HG03520 (cell line): Measurements from ENCODE around the gene MTERF2.

Experiments used
- ATAC-seq: cut with Tn5 transposase; IDR thresholded peaks from one replicate; pipeline ENCODE4 v1.9.1; 2021; ENCODE audit warnings: mild to moderate bottlenecking, moderate library complexity; ENCODE audit not compliant: unreplicated experiment

The MTERF2 gene

DNA sequence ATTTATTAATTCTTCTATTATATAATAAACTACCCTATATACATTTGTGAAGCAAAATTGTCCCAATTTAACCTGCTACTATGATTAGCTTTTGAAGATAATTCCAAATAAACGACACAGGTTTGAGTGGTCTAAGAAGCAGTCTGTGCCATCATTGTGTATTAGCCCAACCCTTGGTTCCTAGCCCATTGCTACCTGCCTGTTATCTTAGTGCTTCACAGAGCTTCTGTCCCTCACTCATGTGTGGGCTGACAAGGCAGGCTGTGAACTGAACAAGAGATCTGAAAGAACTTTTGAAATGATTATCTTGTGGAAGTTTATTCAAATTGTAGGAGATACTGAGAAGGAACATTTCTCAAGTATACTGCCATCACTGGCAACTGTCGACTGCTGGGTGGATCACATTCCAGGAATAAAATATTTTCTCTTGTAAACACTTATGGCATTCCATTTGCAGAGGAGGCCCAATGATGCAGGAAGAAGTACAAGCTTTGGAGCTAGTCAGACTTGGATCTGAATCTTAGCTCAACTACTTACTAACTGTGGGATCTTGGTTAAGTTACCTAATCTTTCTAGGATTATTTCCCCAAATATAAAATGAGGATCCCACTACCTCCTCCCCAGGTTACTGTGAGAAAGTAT is 7.8 kb upstream of the MTERF2 start:
- ATAC-seq = no peak

DNA sequence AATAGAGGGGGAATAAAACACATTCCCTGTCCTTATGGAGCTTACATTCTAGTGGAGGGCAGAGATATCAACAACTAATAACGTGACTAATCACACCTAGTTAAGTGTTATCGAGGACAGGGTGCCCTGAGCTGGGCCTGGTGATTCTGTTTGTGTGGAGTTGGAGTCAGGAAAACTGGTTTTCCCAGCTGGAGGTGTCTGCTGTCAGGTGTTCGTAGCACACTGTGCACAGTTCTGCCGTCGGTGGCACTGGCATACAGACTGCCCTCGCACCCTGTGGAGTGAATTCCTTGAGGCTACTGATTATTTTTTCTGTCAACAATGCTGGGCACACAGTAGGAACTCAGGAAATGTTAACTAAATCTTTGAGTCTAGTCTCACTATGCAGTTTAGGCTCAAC is 900 bp upstream of the MTERF2 start:
- no peak for ATAC-seq

DNA sequence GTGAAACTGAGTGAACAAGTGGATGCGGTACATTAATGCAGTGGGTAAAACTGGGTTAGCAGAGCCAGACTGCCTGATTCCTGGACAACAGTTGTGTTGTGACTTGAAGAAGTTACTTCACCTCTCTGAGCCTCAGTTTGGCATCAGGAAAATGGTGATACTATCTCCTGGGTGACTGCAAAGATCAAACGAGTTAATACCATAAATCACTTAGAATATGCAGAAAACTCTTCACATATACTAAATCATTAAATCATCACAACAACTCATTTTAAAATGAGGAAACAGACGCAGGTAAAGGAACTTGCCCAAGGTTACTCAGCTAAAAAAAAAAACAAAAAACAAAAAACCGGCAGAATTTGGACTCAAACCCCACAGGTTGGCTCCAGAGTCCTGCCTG is 811 bp downstream of the MTERF2 start:
- ATAC-seq = no peak

DNA sequence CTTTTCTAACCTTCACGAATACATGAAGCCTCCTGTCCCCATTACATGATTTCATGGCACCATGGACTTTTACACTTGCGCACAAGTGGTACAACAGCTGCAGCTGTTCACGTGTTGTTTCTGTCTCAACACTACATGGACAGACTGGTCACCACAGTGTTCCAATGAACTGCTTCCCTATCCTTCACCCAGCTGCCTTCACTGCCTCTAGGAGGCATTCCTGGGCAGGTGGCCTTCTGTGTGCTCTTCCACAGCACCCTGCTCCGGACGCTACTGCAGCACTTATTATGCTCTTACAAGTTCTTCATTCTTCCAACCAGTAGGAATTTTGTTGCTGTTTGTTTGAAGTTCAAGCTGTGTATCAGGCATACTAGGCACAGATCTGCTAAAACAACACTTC is 1.5 kb downstream of the MTERF2 start:
- ATAC-seq = no peak

DNA sequence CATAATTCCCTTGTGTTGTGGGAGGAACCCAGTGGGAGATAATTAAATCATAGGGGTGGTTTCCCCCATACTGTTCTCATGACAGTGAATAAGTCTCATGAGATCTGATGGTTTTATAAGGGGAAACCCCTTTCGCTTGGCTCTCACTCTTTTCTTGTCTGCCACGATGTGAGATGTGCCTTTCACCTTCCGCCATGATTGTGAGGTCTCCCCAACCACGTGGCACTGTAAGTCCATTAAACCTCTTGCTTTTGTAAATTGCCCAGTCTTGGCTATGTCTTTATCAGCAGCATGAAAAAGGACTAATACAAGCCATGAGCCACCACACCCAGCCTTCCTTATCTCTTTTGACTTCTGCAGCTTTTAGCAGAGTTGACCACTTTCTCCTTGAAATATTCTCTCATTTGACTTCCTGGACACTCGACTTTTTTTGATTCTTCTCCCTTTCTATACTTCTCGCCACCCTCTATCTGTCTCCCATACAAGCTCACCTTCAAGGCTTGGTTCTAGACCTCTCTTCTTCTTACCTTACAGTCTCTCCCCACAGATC is 2.3 kb downstream of the MTERF2 start:
- no peak for ATAC-seq

DNA sequence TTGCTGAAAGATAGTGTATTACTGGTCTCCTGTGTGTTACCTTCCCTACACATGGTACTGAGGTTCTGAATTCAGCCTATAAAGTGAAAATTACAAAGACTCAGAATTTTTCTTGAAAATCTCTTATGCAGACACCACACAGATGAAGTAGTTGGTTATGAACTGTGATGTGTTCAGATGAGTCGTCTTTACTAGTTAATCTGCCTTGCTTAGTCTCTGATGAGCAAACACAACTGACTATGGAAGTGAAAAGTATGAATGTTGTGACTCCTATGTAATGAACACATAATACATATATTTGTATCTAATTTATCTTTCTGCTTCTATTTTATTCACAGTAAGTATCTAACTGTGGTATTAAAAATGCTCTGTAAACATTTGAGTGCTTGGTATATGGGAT is 4.7 kb downstream of the MTERF2 start:
- ATAC-seq = no peak

DNA sequence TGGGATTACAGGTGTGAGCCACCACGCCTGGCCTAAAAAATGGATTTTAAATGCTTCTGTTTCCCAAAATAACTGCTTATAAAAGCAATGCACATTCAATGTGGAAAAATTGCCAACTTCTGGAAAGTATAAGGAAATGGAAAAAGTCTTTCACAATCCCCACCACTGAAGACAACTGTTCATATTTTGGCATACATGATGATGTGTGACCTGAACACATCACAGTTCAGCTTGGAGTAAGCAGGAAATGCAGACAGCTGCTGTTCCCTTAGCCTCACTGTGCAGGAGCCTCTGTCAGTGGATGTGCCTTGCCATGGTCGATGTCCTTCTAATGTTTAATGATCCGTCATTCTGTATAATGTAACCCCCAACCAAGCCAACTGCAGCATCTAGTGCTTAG is 5.2 kb downstream of the MTERF2 start:
- no peak for ATAC-seq

DNA sequence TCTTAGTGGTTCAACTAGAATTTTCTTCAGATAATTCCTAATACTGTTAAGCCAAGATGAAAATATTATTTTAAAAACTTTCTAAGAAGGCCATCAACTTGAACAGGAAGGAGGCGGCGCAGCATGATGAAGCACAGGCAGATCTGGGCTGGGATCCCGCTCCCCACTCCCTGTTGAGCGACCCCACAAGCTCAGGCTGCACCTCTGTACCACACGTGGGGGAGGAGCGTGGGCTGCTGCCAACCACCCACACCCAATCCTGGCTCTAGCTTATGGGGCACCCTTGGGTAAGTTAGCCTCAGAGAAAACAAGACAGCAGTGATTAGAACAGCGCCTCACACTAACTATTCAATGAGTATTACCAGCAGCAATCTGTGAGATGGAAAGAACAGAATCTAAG is 6.0 kb downstream of the MTERF2 start:
- no peak for ATAC-seq

DNA sequence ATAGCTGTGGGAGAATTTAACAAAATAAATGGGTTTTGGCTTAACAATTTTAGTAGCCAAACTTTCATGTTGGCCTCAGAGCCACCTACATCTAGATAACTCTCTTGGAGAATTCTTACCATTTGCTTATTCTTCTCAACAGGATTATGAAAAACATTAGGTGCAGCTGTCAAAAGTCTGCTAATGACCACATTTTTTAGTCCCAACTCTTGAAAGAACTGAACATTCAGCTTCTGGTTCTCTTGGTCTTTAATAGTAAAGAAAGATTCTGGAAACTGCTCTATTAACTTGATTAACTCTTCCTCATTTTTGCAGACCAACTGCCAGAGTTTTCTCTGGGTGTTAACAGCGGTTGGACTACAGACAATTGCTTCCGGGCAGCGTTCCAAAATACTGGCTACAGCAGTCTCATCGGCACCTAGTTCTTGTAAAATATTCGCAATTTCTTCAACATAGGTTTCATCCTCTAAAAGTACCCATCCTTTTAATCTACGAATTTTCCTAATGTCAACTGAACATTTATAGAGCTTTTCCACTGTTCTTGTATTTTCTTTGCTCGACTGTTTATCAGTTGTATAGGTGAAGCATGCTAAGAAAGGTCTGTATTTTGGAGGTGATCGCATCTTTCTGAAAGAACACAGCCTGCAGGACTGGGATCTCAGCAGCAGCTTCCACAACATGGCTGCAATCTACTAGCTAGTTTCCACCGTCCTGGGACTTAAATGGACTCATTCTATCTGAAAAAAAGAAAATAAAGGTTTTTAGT is 8.7 kb downstream of the MTERF2 start:
- ATAC-seq = no peak

DNA sequence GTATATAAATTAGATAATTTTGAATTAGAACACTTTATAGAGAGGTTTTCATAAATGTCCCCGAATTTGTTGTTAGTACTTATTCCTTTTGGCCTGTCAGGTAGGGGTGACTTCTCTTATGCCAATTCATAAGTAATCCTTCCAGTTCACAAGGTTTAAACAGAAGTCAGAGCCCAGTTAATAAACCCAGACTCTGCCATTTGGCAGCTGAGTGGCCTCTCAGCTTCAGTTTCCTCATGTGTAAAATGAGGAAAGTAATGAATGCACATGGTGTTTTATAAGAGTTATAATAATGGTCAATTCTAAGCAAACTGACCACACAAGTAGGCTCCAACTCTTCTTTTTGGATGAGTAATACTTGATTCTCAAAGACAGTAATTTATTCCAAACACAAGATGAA is 10.3 kb downstream of the MTERF2 start:
- no peak for ATAC-seq

DNA sequence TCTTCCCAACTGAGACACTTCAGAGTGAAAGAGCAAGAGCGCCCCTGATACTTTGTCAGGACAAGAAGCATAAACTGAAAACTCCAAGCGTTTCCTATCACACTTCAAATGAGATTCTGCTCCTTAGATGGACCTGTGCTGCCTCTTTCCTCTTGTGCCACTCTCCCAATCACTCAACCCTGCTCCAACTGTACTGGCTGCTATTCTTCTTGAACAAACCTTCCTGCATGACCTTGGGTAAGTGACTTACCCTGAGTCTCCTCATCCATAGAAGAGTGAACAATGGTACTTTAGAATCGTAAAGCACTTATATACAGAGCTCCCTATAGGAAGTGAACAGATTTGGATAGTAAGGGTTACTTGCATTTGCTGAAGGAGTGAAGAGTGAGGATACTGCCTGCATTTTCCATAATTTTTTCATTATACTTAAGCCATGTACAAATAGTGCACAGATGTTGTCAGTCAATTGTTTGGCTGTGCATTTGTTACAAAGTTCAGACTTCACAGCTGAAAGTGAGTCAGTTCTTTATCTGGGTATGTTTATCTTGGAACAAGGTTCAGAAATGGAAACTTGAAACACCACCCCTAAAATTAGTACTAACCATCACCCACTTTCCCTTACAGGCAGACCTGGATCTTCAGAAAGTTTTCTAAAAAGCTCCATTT is 10.8 kb downstream of the MTERF2 start:
- ATAC-seq = no peak

DNA sequence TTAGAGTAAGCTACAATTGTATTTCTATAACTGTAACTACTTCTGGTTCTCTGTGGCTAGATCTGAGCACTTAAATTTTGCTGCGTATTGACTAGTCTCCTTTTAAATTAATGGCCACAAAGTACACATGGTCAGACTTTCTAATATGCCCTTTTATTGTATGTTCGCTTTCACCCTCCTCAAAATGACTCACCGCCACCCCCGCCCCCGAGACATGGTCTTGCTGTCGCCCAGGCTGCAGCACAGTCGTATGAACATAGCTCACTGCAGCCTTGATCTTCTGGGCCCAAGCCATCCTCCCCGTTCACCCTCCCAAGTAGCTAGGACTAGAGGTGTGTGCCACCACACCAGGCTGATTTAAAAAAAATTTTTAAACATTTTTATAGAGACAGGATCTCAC is 11.8 kb downstream of the MTERF2 start:
- ATAC-seq = no peak

DNA sequence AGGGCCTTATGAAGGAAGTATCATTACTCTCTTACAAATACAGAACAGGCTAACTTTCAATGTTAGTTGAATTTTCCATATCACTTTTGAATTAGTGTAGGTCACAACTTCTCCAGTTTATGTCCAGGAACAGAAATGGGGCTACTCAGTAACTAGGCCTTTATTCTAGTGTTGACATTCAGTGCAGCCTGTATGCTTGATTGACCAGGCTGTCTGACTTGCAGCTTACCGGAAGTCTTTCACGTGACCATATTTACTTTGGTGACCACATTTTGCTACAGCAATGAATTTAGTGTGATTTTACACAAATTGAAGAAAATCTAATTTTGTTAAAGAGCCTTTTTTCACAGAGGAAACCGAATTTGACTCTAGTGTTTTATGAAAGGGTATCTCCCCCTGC is 12.4 kb downstream of the MTERF2 start:
- no peak for ATAC-seq

DNA sequence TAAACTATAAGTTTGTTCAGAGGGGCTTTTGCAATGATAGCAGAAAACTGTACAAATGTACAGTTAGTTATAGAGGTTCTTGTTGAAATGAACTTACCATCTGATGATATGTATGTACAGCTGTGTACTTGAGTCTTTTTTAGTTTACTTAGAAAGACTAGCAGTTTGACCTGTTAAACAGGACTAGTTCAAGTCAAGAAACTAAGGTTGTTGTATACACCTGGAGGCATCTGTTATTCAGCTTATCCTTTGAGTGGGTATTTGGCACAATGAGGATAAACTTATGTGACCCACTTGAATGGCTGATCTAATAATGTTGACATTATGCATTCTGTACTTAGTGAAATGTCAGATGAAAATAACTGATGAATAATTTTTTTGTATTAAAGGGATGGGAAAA is 13.4 kb downstream of the MTERF2 start:
- no peak for ATAC-seq

DNA sequence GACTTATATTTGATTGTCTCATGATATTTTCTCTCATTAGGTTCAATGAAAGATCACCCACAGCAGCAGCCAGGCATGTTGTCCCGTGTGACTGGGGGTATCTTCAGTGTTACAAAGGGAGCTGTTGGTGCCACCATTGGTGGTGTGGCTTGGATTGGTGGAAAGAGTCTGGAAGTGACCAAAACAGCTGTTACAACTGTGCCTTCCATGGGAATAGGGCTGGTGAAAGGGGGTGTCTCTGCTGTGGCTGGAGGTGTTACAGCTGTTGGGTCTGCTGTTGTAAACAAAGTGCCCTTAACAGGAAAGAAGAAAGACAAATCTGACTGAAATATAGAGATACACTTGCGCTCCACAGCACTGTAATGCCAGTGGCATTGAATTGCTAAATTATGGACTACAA is 15.9 kb downstream of the MTERF2 start:
- ATAC-seq = no peak

DNA sequence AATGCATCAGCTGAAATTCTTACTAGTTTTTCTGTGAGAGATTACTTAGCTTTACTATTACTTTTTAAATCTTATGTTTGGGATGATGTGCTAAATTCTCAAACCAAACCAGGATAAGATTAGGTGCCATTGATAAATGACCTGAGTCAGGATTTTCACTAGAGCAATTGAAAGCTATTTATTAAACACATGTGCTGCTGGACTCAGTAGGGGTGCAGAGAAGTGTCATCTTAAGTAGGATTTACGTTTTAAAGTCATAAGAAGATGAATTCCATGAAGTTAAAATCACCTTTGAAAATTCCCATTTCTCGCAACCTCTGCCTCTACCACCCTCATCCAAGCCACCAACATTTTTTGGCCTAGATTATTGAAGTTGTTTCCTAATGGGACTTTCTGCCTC is 22.4 kb downstream of the MTERF2 start:
- ATAC-seq = no peak

DNA sequence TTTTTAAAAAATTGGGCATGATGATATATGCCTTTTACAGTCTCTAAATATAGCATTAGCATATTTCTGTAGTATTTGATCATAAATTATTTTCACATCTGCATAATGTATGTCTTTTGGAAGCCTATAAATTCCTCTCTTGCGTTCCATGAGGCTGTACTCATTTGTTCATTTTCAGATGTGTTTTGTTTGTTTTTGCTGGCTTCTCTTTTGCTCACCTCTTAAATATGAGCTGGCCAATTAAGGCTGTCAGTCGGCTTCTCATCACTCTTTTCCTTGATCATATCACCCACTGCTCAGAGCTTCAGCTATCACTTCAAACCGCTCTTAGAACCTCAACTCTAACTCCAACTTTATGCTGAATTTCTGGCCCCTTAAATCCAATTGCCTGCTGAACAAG is 24.7 kb downstream of the MTERF2 start:
- ATAC-seq = no peak

DNA sequence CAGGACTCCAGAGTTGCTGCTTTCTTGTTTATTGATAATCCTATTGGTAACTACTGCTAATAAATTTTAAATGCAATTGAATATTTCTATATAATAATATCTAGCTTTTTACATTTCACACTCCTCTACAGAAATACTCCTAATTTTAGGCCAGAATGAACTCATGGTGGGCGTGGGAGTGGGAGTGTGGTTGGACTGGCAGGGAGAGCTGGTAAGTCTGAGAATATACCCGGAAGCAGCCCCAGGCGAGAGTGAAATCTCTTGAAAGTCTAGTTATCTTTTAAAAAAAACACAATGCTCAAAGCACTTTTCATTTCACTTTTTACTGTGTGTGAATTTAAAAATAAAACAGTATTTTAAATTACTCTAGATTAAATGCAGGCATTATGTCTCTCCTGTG is 26.5 kb downstream of the MTERF2 start:
- no peak for ATAC-seq

DNA sequence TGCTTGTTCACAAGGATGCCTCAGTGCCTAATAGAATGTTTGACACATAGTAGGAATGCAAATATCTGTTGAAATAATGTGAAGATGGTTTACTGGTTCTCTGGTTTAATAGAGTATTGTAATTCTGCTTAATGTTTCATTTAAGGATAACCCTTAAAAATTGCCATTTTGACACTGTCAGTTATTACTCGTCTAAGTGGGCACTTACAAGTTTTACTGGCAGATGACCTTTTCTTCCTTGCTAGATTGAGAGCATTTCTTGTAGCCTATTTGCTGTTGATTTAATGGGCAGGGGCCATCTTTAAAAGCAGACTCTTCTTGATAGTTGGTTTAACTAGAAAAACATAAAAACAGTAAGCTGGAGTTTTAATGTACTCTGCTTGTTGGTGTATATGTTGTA is 29.4 kb downstream of the MTERF2 start:
- ATAC-seq = no peak

DNA sequence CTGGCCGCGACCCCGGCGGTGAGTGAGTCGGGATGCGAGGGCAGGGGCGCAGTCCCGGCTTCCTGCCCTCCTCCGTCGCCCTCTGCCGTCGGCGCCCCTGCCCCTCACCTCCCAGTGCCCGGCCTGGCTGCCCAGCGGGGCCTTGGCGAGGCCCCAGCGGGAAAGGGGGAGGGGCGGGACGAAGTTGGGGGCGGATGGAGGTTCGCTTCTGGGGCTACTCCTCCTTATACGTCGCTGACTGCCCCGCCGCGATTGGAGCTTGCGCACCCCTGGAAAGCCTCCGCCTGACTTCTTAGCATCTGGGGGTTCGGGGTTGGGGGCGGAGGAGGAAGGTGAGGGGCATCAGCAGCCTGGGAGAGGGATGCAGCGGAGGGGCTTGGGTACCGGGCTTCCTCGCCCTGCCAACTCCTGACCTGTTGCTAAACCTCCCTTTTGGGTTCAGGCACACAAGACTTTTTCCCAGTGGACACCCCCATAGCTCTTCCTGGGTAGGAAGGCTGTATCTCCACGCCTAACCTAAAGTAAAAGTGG is 30.8 kb downstream of the MTERF2 start:
- ATAC-seq = peak; percentile 36

DNA sequence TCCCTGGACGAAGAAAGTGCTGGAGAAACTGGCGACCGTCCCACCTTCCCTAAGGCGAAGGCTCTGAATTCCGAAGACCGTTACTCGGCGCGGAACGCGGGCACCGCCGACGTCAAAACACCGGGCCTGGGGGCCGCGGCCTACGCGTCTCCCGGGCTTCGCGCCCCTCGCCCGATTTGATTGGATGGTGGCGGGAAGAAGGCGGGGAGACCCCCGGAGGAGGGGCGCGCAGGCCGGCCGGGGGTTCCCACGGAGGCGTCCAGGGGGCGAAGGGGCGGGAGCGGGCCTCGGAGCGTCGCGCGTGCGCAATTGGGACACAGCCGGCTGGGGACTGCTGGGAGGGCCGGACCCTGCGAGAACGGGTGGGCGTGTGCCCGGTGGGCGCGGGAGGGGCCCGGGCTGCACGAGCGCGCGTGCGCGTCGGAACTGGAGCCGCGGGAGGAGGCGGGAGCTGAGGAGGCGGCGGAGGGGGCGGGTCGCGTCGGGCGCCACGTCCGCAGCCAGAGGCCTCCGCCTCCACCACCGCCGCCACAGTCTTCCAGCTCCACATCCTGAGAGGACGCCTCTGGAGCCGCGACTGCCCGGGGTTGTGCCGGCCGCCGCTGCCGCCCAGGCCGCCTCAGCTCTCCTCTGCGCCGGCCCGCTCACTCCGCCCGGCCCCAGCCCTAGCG is 31.4 kb downstream of the MTERF2 start, which contains the start of gene TMEM263:
Gene TMEM263 (plus strand): TSS at position 531 of the 671 bp plus-strand sequence. CDS start 11,210 bp downstream, outside the sequence.
- ATAC-seq = peak; percentile 70
